ENCODE results near the gene RPL26.
A peak's percentile ranks its signal among the peaks of the same experiment; 100 is the strongest.
"Not testable (repeated sequence)": the region's sequence is repeated elsewhere in the genome, so short reads cannot be mapped to it uniquely, and the experiment has no call there.

The RPL26 gene

GRCh38 chr17:8365143-8365542, 17.9 kb downstream of the RPL26 start:
- no peak for DNase-seq (ENCODE audit: low spot score)

GRCh38 chr17:8362651-8363332, 20.2 kb downstream of the RPL26 start:
- no peak for DNase-seq (ENCODE audit: low spot score)

GRCh38 chr17:8360751-8361150, 22.2 kb downstream of the RPL26 start:
- DNase-seq (ENCODE audit: low spot score) = no peak

GRCh38 chr17:8360260-8360659, 22.7 kb downstream of the RPL26 start:
- DNase-seq (ENCODE audit: low spot score) = no peak

- DNase-seq (ENCODE audit: low spot score) = peak; percentile 70
Measured at GRCh38 chr17:8359769-8360168, 23.2 kb downstream of the RPL26 start.

GRCh38 chr17:8357910-8358309, 25.1 kb downstream of the RPL26 start:
- DNase-seq (ENCODE audit: low spot score) = no peak

- no peak for DNase-seq (ENCODE audit: low spot score)
Measured at GRCh38 chr17:8354236-8354635, 28.8 kb downstream of the RPL26 start.

GRCh38 chr17:8353736-8354135, 29.3 kb downstream of the RPL26 start:
- DNase-seq (ENCODE audit: low spot score) = no peak

GRCh38 chr17:8350339-8350738, 32.7 kb downstream of the RPL26 start:
- no peak for DNase-seq (ENCODE audit: low spot score)

- not testable (repeated sequence) for DNase-seq (ENCODE audit: low spot score)
Measured at GRCh38 chr17:8347001-8347400, 36.0 kb downstream of the RPL26 start.

- no peak for DNase-seq (ENCODE audit: low spot score)
Measured at GRCh38 chr17:8345951-8346665, 36.9 kb downstream of the RPL26 start.

GRCh38 chr17:8345052-8345690, 37.8 kb downstream of the RPL26 start:
- DNase-seq (ENCODE audit: low spot score) = no peak

GRCh38 chr17:8341456-8341855, 41.5 kb downstream of the RPL26 start:
- no peak for DNase-seq (ENCODE audit: low spot score)

GRCh38 chr17:8339540-8339939, 43.5 kb downstream of the RPL26 start, which contains the start of gene ODF4:
ODF4 (plus strand) TSS chr17:8339840; CDS start chr17:8340052, 212 bp downstream.
- no peak for DNase-seq (ENCODE audit: low spot score)

GRCh38 chr17:8338753-8339140, 44.2 kb downstream of the RPL26 start:
- no peak for DNase-seq (ENCODE audit: low spot score)

GRCh38 chr17:8337802-8338752, 44.9 kb downstream of the RPL26 start:
- DNase-seq (ENCODE audit: low spot score) = no peak

- no peak for DNase-seq (ENCODE audit: low spot score)
Measured at GRCh38 chr17:8333281-8333680, 49.7 kb downstream of the RPL26 start.

- DNase-seq (ENCODE audit: low spot score) = no peak
Measured at GRCh38 chr17:8332688-8333087, 50.3 kb downstream of the RPL26 start.

- DNase-seq (ENCODE audit: low spot score) = no peak
Measured at GRCh38 chr17:8332128-8332527, 50.9 kb downstream of the RPL26 start.

Measured in Ammon's horn (tissue), 1 donor.